HG03139 (cell line): Measurements from ENCODE around the gene PAK1.

ENCODE experiments used
- ATAC-seq: cut with Tn5 transposase; IDR thresholded peaks from one replicate; pipeline ENCODE4 v1.9.1; 2021; ENCODE audit not compliant: unreplicated experiment

The PAK1 gene

GRCh38 chr11:77438487-77438886 lies 35.4 kb downstream of the PAK1 start:
- no peak for ATAC-seq

- no peak for ATAC-seq
Observed at GRCh38 chr11:77436969-77437368, 36.9 kb downstream of the PAK1 start.

- ATAC-seq, result no peak
Observed at GRCh38 chr11:77436506-77436905, 37.4 kb downstream of the PAK1 start.

GRCh38 chr11:77435972-77436371 lies 37.9 kb downstream of the PAK1 start:
- no peak for ATAC-seq

GRCh38 chr11:77431813-77432212 lies 42.1 kb downstream of the PAK1 start:
- ATAC-seq, result no peak

GRCh38 chr11:77428598-77428997 lies 45.3 kb downstream of the PAK1 start:
- ATAC-seq, result no peak

- no peak for ATAC-seq
Observed at GRCh38 chr11:77425346-77425745, 48.5 kb downstream of the PAK1 start.

GRCh38 chr11:77424644-77425043 lies 49.2 kb downstream of the PAK1 start:
- no peak for ATAC-seq

- no peak for ATAC-seq
Observed at GRCh38 chr11:77423624-77424023, 50.3 kb downstream of the PAK1 start.

GRCh38 chr11:77422687-77423086 lies 51.2 kb downstream of the PAK1 start:
- no peak for ATAC-seq

GRCh38 chr11:77421041-77421723 lies 52.7 kb downstream of the PAK1 start:
- no peak for ATAC-seq

GRCh38 chr11:77418971-77419597 lies 54.8 kb downstream of the PAK1 start:
- no peak for ATAC-seq

GRCh38 chr11:77418155-77418970 lies 55.5 kb downstream of the PAK1 start:
- no peak for ATAC-seq

GRCh38 chr11:77416357-77416756 lies 57.5 kb downstream of the PAK1 start:
- ATAC-seq, result no peak

- ATAC-seq, result no peak
Observed at GRCh38 chr11:77413850-77414460, 59.9 kb downstream of the PAK1 start.

- no peak for ATAC-seq
Observed at GRCh38 chr11:77412814-77413213, 61.1 kb downstream of the PAK1 start.

- ATAC-seq, result peak; percentile 90
Observed at GRCh38 chr11:77411717-77412441, 62.0 kb downstream of the PAK1 start.

GRCh38 chr11:77411137-77411707 lies 62.7 kb downstream of the PAK1 start:
- ATAC-seq, result peak; percentile 33

- ATAC-seq, result no peak
Observed at GRCh38 chr11:77410076-77410827, 63.6 kb downstream of the PAK1 start.

GRCh38 chr11:77409046-77409445 lies 64.8 kb downstream of the PAK1 start:
- no peak for ATAC-seq
